Right renal cortex interstitium (tissue), 3 donors: Measurements from ENCODE around the gene NRF1. TPM values are rescaled to one million over a fixed set of nuclear protein-coding genes. Genes with fewer than 3 reads are reported as not detected.
"Not testable (repeated sequence)": the region's sequence is repeated elsewhere in the genome, so short reads cannot be mapped to it uniquely, and the experiment has no call there.

Experiments used
- DNase-seq, 3 donors: peaks; one replicate each; pipeline ENCODE4 v3.0.0-alpha.2; 2013; ENCODE audit warnings: low read depth in 3 of 3, low spot score in 2 of 3
- polyA plus RNA-seq, 3 donors: library from polyadenylated mRNA; unstranded; fragments of 120-200 nt; gene quantifications; one replicate each; pipeline ENCODE4 v1.2.1, GENCODE V29; 2013; ENCODE audit not compliant: insufficient read length in 3 of 3

Gene NRF1
- polyA plus RNA-seq, 3 donors = 21.0 to 21.4 (median 21.1) TPM

DNA sequence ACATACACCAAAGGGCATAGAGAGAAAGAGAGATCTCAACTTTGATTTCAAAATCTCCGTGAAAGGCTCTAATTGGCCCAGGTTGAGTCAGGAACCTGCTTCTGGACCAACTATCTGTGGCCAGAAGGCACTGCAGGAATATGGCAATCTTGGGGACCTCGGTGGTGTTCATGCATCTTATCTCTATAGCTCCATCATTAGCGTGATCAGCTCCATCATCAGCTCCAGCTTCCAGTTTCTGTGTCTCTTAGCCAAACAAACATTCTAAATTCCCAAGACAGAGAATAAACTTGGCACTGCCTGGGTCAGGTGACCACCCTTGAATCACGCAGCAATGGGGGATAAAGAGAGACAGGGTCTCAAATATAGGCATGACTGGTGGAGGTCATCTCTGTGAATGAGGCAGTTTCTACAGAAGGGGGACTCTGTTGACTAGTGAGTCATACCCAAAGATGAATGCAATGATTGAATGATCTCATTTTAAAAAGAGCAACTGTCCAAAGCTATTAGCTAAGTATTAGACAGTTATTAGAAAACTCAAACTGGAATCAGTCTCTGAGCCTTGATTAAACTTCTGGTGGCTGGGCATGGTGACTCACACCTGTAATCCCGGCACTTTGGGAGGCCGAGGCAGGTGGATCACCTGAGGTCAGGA, 5.4 kb upstream of the NRF1 start:
- DNase-seq = no peak

GRCh38 chr7:129606803-129607202, 4.7 kb upstream of the NRF1 start:
- DNase-seq = no peak

GRCh38 chr7:129607471-129608120, 3.9 kb upstream of the NRF1 start:
- no peak for DNase-seq

GRCh38 chr7:129609666-129610065, 1.9 kb upstream of the NRF1 start:
- DNase-seq = no peak

GRCh38 chr7:129610709-129611245, 743 bp upstream of the NRF1 start:
- DNase-seq = no peak

- peak in 2 of 3 donors; percentile 30 to 34 for DNase-seq
Observed at GRCh38 chr7:129612112-129613015, 844 bp downstream of the NRF1 start.

DNA sequence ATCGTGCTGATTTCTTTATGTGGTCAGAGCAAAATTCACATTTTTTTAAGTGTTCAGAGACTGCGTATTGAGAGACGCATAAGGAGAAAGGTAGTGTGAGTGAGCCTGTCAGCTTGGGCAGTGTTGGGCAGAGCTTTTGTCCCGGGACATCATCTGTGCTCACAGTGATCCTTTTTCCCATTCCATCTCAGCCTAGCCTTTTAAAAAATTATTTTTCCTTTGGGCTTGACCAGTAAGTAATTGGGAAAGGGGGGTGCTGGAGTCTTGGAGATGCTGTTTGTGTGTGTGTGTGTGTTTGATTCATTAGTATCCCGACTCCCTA, 1.5 kb downstream of the NRF1 start:
- no peak for DNase-seq

GRCh38 chr7:129615018-129615417, 3.5 kb downstream of the NRF1 start:
- DNase-seq = no peak

DNA sequence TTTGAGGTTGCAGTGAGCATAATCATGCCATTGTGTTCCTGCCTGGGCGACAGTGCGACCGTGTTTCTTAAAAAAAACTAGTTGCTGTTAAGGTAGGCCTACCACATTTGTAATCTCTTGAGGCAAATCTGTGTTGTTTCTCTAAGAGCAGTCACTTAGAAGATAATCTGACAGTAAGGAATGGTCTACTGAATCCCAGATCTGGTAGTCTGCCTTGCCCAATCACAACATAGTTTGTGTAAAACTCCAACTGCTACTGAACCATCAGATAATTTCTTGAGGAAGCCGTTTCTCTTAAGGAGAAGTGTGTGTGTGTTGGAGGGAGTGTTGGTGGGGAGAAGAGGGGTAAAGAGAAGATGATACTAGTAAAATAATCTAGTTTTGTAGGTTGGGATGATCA, 5.0 kb downstream of the NRF1 start:
- DNase-seq = no peak

GRCh38 chr7:129617178-129617577, 5.7 kb downstream of the NRF1 start:
- DNase-seq = no peak

DNA sequence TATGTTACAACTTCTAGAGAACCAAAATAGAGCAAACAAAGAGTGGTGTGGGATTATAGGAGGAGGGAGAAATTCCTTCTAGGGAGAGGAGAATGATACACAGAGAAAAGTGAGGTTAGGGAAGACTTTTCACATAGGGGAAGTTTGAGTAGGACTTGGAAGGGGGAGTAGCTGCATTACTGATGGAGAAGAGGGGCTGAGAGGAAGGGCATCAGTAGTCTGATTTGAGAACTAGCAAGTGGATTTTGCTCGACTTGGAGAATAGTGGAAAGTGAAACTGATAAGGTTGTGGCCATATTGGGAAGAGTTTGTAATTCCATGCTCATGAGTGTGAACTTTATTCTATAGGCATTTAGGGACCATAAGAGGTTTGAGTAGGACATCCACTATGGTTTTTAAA, 6.1 kb downstream of the NRF1 start:
- no peak for DNase-seq

GRCh38 chr7:129626896-129627295, 15.4 kb downstream of the NRF1 start:
- DNase-seq = no peak

DNA sequence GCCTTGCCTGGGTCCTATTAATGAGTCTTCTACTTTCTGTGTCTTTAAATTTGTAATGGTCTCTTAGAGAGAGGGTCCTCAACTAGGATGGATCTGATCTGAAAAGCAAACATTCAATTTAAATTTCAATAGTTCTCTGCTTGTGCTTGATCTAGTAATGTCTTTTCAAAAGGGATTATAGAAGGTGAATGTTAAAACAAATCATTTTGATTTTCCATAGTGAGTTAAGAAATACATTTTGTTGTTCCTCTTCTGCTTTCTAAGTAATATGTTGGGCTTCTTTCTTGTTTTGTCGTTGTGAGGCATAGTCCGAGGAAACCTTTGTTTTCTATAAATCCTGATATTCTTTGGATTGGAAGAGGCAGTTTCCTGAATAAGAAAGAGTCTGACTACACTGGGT, 18.8 kb downstream of the NRF1 start:
- DNase-seq = no peak

DNA sequence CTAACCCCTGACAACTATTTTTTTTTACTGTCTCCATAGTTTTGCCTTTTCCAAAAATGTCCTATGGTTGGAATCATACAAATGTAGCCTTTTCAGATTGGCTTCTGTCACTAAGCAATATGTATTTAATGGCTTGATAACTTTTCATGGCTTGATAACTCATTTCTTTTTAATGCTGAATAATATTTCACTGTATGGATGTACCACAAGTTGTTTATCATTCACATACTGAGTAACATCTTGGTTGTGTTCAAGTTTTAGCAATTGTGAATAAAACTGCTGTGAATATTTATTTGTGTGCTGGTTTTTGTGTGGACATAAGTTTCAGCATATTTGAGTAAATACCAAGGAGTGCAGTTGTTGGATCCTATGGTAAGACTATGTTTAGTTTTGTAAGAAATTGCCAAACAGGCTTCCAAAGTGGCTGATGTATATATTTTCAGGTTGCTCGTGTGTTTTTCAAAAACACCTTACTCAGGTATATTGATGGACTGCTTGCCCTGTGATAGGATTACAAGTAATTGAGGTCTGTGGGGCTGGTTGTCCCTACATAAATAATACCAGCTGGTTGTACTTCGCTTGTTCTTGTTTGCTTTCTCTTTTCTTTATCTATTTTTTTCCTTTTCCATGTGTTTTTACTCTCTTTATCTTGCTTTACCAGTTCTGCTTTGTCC, 23.0 kb downstream of the NRF1 start:
- DNase-seq = no peak

GRCh38 chr7:129635300-129636029, 23.9 kb downstream of the NRF1 start:
- peak in 2 of 3 donors; percentile 25 to 33 for DNase-seq

GRCh38 chr7:129636030-129636550, 24.6 kb downstream of the NRF1 start:
- not testable (repeated sequence) for DNase-seq

GRCh38 chr7:129636641-129637040, 25.1 kb downstream of the NRF1 start:
- DNase-seq = no peak

DNA sequence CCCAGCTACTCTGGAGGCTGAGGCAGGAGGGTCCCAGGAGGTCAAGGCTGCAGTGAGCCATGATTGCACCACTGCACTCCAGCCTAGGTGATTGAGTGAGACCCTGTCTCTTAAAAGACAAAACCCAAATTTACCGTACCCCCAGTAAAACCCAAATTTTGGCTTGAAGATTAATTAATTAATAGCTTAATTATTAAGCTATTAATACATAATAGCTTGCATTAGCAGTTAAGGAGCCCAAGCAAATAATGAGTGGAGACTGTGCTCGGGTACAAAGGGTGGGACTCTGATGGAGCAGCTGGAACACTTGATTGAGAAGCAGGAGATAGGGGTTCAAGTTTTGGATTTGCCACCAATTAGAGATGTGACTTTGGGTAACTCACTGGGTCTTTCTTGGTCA, 28.9 kb downstream of the NRF1 start:
- no peak for DNase-seq

DNA sequence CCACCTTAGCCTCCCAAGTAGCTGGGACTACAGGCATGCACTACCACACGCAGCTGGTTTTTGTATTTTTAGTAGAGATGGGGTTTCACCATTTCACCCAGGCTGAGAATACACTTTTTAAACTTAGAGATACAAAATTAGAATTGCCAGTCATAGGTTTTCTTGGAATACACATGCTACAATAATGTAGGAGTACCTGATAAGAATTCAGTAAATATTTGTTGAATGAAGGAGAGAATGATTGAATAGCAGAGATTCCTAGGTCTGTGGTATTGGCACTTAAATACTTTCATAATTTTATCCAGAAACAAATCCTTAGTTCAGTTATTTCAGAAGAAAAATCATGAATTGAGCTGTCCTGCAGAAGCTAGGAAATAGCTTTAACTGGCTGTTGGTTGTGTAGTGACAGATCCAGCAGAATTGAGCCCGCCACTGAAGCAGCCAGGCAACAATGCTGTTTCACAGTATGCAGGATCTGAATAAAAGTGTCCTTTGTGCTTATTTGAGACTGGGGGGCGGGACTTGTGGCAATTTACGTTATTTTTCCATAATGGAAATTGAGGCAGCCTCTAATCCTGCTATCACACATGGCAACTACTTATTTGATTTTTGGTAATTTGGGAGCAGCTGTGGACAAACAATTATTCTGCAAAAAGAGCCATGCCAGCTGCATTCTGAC, 31.5 kb downstream of the NRF1 start:
- DNase-seq = no peak
